ENCODE results near the gene TP63.
"Not testable (repeated sequence)": the region's sequence is repeated elsewhere in the genome, so short reads cannot be mapped to it uniquely, and the experiment has no call there.

Gene TP63

DNA sequence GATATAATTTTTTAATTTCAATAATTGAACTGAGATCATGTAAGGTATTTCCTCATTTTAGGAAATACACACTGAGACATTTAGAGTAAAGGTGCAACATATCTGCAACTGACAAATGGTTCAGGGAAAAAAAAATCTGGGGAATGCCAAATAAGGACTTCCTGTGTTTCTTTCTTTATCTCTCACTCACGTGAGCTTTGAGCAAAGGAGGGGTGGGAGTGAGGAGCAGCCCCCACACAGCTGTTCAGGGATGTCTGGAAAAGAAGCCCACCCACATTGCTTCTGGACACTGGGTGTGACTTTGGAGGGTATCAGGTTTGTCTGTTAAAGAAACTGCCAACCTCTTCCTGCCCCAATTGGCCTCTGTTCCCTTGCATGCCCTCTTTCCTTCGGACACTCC is 5.6 kb upstream of the TP63 start:
- no peak for DNase-seq

DNA sequence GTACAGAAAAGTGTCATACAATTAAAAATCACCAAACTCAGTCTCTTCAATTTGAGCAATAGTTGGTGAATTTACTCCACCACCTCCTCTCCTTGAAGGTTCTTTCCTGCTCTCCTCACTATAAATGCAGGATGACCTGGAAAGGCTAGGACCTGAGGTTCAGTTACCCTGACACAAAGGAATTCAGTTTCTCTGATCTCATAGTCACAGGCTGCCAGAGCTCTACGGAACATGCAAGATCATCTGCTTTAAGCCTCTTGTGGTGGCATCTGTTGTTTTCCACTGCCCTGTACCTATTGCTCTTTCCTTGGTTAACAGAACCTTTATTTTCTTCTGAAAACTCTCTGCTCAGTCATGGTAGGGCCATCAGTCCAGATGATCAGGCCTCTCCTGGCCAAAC is 4.9 kb upstream of the TP63 start:
- no peak for DNase-seq

DNA sequence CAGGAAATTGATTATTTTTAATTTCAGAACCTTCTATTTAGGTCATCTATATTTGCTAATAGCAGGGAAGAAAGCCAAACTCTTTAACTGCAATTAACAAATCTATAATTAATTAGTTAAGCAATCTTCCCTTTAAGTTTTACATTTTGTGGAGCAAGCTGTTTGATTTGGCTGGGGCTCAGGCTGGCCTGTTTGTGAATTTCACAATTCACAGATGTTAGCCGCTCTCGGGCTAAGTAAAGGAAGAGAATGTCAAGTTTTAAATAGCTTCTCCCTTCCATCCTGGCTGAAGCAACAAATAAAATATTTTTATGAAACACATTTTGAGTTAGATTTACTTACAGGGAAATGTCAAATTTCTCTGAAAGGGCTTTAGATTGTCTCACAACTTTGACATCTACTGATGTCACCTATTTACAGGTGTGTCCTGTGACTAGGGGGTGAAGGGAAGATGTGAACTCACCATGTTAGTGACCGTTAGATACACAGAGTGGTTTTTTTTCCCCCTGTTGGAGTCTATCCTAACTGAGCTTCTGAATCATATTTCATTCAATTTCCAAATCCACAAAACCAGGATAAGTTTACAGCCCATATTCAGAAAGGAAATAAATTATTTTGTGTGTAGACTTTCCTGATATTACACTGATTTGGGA is 1.3 kb upstream of the TP63 start:
- no peak for DNase-seq

DNA sequence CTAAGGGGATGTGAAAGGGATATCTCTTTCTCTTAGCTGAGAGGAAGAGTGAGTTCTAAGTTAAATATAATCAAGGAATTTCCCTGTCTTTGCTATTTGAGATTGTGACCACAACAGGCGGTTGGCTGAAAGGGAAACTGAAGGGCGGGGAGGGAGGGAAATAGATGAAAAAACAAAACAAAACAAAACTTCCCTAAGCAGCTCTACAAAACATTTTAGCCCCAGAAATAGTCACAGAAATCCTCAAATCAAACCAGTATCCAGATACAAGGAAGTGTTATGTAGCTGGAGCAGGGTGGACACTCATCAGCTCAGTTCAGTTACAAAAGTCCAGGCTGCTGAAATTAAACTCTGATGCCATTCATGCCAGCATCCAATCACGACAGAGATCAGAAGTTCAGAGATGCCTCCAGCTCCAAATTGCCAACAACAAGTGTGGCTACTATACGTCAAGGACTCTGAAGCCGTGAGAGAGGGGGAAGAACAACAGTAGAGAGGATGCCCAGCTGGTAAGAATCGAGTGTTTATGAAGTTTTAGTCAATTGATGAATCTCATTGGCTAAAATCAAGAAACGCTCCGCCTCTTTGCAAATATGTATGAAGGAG is 319 bp upstream of the TP63 start:
- no peak for DNase-seq

DNA sequence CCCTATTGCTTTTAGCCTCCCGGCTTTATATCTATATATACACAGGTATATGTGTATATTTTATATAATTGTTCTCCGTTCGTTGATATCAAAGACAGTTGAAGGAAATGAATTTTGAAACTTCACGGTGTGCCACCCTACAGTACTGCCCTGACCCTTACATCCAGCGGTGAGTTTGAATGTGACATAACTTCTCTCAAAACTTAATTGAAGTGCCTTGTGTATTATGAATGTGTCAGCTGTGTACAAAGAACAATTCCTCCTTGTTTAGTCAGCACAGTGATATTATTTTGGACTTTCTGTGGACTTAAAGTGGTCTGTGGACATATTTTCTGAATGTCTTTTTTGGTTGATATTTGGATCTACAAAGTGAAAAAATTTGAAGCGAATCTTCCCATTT is 220 bp downstream of the TP63 start:
- no peak for DNase-seq

DNA sequence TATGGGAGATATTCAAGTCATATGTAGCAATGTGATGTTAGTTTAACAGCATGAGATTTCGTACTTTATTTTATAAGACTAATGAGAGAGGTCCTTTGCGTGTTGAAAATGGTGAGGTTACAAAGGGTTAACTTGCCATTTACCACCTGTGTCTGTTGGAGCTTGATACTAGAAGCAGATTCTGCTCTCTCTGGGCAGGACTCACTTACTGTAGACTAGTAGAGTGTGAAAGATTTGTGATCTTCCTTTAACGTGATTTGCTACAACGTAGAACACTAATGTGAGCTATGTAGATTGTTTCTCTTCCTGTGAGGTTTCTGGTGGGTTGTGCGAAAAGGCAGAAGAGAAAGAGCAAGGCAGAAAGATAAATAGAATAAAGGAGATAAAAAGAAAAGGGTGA is 1.1 kb downstream of the TP63 start:
- no peak for DNase-seq

DNA sequence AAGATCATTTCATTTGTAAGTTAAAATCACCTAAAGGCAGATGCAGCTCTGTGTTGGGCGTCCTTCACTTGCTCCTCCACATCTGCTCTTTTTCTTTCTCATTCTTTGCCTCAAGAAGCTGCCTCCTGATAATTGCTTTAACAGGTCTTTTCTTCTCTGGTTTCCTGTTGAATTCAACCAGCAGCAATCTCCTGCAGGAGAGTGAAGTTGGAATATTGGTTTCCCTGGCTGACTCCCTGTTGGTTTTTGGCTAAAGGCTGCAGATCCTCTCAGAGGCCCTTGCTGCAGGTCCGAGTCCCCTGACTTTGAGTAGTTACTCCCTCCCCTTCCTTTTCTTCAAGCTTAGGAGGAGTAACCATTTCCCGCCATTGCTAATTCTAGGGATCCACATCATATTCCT is 4.2 kb downstream of the TP63 start:
- no peak for DNase-seq

DNA sequence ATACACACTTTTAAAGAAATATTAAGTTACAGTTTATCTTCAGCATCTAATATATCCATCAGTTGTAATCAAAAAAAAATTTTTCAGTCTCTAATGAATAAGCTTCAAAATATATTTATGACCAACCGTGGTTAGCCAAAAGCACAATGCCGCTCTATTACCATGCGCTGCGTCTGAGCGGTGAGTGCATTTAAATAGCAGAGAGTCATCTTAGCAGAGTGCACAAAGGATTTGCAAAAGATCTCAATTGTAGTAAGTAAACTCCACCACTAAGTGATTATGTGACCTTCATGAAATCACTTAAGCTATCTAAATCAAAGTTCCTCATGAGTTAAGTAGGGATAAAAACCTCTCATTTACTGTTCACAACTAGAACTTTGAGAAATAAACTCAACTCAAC is 4.9 kb downstream of the TP63 start:
- no peak for DNase-seq

DNA sequence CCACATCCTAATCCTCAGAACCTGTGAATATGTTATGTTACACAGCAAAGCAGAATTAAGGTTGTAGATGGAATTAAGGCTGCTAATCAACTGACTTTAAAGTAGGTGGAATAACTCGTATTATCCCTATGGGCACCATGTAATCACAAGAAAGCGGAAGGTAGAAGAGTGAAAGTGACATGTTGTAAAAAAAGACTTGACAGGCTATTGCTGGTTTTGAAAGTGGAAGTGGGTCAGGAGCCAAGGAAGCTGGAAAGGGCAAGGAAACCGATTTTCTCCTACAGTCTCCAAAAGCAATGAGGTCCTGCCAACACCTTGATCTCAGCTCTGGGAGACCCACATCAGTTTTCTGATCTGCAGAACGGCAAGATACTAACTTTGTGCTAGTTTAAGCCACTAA is 6.6 kb downstream of the TP63 start:
- no peak for DNase-seq

DNA sequence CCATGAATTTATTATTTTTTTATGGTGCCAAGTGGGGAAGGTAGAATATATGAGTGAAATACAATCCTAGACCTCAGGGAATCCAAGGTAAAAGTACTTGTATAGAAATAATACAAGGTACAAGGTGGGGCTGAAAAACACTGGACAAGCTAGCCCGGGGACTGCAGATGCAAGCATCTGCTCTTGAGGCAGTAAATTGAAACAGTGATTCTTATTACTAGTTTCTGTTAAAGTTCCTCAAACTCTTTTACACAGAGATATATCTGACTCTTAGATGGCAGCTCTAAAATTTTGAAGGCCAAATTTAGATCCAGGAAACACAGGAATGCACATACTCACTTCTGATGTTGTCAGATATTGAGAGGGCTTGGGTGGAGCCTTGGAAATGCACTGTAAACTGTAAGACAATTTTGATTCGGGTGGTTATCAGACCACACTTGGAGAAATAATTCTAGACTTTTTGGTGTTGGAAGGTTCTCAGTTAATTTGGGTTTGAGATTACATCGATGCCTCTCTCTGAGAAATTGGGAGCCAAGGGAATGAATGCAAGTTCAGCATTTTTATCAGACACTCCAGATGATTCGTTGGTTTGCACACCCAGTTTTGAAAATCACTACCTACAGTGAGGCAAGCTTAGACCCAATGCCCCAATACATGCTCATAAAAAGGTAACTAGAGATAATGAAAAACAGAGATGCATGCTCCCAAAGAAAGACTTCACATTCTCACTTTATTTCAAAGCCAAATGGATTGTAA is 7.3 kb downstream of the TP63 start:
- DNase-seq = no peak

DNA sequence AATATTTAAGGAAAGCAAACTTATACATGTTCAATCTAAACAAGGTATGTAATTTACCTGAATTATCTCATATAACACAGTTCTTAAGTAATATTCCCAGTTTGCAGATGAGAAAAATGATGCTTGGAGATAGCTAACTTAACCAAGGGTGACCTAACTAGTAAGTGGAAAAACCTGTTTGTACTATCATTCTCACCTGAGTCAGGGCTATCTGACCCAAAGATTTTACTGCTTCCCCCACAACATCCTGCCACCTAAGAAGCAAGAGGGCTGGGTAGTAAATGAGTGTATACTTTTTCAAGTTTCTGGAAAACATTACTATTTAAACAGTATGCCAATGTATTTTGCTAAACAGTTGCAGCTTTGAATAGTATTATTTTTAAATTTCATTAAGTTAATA is 10.6 kb downstream of the TP63 start:
- DNase-seq = no peak

DNA sequence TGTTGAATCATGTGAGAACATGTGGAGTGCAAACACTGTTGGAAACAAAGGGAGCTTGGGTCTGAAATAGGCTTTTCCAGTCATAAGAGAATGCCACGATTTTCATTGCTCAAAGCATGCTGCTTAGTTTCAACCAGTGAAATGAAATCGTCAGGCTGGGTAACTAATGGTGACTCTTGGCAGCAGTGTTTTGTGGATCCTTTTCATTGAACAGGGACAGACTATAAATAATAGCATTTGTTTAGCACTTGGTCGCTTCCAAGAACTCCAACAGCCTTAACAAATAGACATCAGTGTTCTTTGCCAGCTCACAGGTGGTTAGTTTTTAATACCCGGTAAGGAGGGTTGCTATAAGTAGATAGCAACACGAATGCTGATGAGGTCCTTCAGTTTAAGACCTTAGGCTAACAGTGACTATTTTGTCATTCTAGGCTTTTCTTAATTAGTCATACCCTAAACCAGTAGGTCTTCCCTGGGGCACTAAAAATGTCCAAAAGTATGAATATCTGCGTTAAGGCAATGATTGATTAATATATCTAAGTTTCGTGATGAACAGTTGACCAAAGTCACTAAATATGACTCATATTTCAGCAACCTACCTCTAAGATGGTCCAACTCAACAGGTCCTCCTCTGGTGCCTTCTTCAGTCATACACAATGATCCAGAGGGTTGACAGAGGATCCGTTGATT is 15.8 kb downstream of the TP63 start:
- no peak for DNase-seq

DNA sequence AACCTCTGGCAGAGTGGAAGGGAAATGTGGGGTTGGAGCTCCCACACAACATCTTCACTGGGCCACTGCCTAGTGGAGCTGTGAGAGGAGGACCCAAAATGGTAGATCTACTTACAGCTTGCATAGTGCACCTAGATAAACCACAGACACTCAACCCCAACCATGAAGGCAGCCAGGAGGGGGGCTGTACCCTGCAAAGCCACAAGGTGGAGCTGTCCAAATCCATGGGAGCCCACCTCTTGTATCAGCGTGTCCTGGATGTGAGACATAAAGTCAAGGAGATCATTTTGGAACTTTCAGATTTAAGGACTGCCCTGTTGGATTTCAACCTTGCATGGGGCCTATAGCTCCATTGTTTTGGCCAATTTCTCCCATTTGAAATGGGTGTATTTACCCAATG is 20.9 kb downstream of the TP63 start:
- DNase-seq = no peak

DNA sequence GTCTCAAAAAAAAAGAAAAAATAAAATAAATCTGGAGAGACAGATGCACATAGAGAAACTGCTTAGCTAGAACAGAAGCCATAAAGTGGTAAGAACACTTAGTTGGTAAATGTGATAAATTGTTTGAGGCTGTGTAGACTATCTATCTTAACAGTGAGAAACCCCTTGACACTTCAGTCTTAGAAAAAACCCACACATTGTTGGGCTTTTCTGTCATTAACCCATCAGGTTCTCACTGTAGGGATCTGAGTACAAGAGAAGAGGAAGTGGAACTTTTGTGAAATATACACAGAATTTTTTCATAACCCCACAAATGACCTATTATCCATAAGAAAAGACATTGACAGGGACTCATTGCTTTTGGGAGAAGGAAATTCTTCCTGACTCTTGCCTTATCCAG is 24.4 kb downstream of the TP63 start:
- no peak for DNase-seq

DNA sequence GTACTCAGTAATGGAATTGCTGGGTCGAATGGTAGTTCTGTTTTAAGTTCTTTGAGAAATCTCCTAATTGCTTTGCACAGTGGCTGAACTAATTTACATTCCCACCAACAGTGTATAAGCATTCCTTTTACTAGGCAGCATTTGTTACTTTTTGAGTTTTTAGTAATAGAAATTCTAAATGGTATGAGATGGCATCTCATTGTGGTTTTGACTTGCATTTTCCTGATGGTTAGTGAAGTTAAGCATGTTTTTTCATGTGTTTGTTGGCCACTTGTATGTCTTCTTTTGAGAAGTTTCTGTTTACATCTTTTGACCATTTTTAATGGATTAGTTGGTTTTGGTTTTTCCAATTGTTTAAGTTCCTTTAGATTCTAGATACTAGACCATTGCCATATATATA is 28.4 kb downstream of the TP63 start:
- DNase-seq = no peak

DNA sequence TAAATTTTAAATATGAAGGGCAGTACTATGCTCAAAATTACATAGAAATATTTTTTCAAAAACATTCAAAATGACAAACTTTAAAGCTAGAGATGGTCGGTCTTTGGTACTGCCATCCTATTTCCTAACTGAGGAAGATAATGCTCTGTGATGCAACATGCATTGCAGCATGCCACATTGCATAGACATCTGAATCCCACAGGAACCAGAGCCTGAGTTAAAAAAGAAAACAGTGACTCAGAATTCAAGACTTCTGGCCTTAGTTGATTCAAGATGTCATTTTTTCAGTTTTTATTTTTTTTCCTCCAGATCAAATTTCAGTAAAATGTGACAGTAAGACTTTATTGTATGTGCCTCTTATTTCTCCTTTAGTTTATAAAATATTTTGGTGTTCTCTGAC is 33.1 kb downstream of the TP63 start:
- DNase-seq = no peak

DNA sequence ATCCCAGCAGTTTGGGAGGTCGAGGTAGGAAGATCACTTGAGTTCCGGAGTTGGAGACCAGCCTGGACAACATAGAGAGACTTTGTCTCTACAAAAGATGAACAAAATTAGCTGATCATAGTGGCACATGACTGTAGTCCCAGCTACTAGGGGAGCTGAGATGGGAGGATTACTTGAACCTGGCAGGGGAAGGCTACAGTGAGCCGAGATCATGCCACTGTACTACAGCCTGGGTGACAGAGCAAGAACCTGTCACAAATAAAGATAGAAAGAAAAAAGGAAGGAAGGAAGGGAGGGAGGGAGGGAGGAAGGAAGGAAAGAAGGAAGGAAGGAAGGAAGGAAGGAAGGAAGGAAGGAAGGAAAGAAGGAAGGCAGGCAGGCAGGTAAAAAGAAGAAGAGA is 41.2 kb downstream of the TP63 start:
- not testable (repeated sequence) for DNase-seq

DNA sequence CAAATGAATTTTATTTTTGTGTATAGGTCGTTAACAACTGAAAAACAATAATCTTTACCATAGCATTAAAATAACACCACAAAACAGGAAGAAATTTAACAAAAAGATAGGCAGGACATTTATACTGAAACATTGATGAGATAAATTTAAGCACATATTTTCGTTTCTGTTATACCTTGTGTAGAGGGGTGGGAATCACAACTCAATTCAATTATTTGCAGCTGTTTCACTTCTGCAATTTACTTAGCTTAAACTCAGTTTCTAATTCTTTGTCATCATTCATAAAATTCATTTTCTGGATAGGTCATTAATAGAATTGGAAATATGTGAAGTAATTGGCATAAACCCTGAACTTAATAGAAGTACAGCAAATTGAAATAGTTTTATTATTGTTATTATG is 42.3 kb downstream of the TP63 start:
- DNase-seq = no peak

DNA sequence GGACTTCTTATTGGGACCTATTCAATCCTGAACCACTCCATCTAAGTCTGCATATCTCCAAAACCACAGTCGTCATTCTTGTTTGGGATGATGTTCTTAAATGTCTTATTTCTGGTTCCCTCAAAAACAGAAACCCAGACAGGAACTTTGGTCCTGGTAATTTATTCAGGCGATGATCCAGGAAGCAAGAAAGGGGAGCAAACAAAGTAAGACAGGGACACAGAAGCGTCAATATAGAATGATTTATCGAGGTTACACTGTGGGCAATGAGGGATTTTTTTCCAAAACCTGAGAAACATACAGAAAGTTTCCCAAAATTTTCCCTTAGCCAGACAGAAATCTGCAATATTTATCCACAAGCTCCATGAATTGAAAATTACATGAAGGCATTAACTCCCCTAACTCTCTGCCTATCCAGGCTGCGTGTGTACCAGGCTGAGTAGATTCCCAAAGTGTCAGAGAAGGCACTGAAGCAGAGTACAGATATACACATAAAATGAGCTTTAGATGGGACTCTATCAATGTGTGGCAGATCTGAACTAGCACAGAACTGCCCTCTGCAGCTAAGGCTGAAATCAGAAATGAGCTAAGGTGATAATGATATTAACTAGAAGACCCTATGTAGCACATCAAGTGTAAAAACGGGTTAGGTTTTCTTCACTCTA is 43.2 kb downstream of the TP63 start:
- DNase-seq = no peak

DNA sequence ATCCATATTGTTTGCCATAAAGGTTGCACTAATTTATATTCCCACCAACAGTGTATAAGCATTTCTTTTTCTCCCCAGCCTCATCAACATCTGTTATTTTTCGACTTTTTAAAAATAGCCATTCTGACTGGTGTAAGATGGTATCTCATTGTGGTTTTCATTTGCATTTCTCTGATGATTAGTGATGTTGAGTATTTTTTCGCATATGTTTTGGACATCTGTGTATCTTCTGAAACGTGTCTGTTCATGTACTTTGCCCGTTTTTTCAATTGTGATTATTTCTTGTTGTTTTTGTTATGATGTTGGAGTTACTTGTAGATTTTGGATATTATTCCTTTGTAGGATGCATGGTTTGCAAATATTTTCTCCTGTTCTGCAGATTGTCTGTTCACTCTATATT is 46.5 kb downstream of the TP63 start:
- no peak for DNase-seq

DNA sequence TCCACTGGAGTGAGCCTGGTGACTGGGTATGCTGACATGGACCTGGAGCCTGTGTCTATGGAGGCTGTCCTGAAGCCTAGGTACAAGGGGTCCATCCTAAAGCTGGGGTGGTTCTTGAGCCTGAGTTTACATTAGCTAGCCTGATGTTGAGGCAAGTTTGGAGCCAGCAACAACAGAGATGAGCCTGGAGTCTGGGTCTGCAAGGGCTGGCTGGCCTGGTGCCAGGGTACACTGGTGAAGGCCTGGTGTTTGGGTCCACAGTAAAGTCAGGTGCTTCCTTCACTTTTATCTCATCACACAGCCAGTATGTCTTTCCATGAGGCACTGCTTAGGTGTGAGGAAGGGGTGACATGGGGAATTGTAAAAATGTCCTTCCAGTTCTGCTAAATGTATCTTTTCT is 49.5 kb downstream of the TP63 start:
- no peak for DNase-seq

All from hypothalamus (tissue), 51 donors.